CD4-positive, alpha-beta T cell (primary cell): Measurements from ENCODE around the gene RRP1B. TPM values are rescaled to one million over a fixed set of nuclear protein-coding genes. Genes with fewer than 3 reads are reported as not detected.
A peak's percentile ranks its signal among the peaks of the same experiment; 100 is the strongest.

Experiments used
- ATAC-seq: fragments of 200-7000 bp; cut with Tn5 transposase; one replicate; pipeline ENCODE4 v1.10.0; 2022; ENCODE audit warnings: mild to moderate bottlenecking; ENCODE audit not compliant: poor library complexity
- CTCF ChIA-PET: fragments of 350-600 bp; sonication (Branson Sonifier 250); formaldehyde crosslinking; loops from one replicate; lab custom pipeline; 2021; ENCODE audit warnings: antibody characterized with exemption, inconsistent platforms; lab: Charles Lee
- POLR2A ChIA-PET: fragments of 350-600 bp; sonication (Branson Sonifier 250); formaldehyde crosslinking; loops from one replicate; lab custom pipeline; 2021; ENCODE audit warnings: antibody characterized with exemption, inconsistent platforms; lab: Charles Lee
- DNase-seq, 14 experiments: peaks; one replicate each; pipeline ENCODE4 v3.0.0-alpha.2; 2013 to 2020; ENCODE audit warnings: mixed read lengths in 2 of 14
- H3K27ac ChIP-seq, 2 donors: one replicate each; pipeline versions ENCODE4 v1.5.1 to v1.7.0; 2013; ENCODE audit warnings: low read length in 2 of 2, low read depth in 1 of 2, mild to moderate bottlenecking in 1 of 2
- H3K27me3 ChIP-seq, 2 experiments: 1 replicate in 1 of 2; 2 replicates in 1 of 2; pipeline versions ENCODE4 v1.6.1 to v1.7.0; 2013; ENCODE audit warnings: low read length in 2 of 2, control low read depth in 1 of 2, mild to moderate bottlenecking in 1 of 2, moderate library complexity in 1 of 2; ENCODE audit not compliant: insufficient read depth in 2 of 2, control insufficient read depth in 1 of 2
- H3K36me3 ChIP-seq: one replicate; pipeline ENCODE4 v1.6.1; 2013; ENCODE audit warnings: low read length, control low read depth; ENCODE audit not compliant: insufficient read depth
- H3K4me1 ChIP-seq: one replicate; pipeline ENCODE4 v1.6.1; 2013; ENCODE audit warnings: low read length, control low read depth; ENCODE audit not compliant: insufficient read depth
- H3K4me3 ChIP-seq: one replicate; pipeline ENCODE4 v1.5.1; 2013; ENCODE audit warnings: mild to moderate bottlenecking, low read length, moderate library complexity
- H3K9me3 ChIP-seq, 2 experiments: 1 replicate in 1 of 2; 2 replicates in 1 of 2; pipeline versions ENCODE4 v1.6.1 to v1.7.0; 2013; ENCODE audit warnings: low read length in 2 of 2, mild to moderate bottlenecking in 2 of 2, control low read depth in 1 of 2, moderate library complexity in 1 of 2; ENCODE audit not compliant: control insufficient read depth in 1 of 2, insufficient read depth in 1 of 2
- H3K27ac Mint-ChIP-seq: one replicate; pipeline ENCODE4 v1.8.0; 2020; ENCODE audit warnings: mixed read lengths
- H3K27me3 Mint-ChIP-seq: one replicate; pipeline ENCODE4 v1.8.0; 2021; ENCODE audit warnings: mixed read lengths
- H3K36me3 Mint-ChIP-seq: one replicate; pipeline ENCODE4 v1.8.0; 2021; ENCODE audit warnings: low read depth, mixed read lengths
- H3K4me1 Mint-ChIP-seq: one replicate; pipeline ENCODE4 v1.8.0; 2021; ENCODE audit warnings: low read depth, mixed read lengths
- H3K4me3 Mint-ChIP-seq: one replicate; pipeline ENCODE4 v1.8.0; 2020; ENCODE audit warnings: mild to moderate bottlenecking, mixed read lengths
- H3K9me3 Mint-ChIP-seq: one replicate; pipeline ENCODE4 v1.8.0; 2020; ENCODE audit warnings: mixed read lengths
- intact Hi-C, 2 experiments: fragments of 100-400 bp; cut with DNase I in 1 of 2; cut with micrococcal nuclease in 1 of 2; formaldehyde crosslinking; loops; one replicate each; pipeline versions ENCODE4 v1.15.1 to v1.9.0; 2023 to 2025; cut with DNase I, micrococcal nuclease
- total RNA-seq, 174 experiments: library from RNA in 2 of 174; stranded (reverse) in 2 of 174; gene quantifications; one replicate each; pipeline ENCODE4 v1.2.3 and lab custom pipeline; 2021 to 2026
- TF ChIP-seq, protein P1 (sequence below): fragments of 200-600 bp; IDR thresholded peaks from one replicate; pipeline ENCODE4 v1.8.0; 2022; ENCODE audit warnings: antibody characterized with exemption, mild to moderate bottlenecking

RRP1B gene
- total RNA-seq, 2 experiments from 2014 or later = 18.6 to 19.2 TPM

DNA sequence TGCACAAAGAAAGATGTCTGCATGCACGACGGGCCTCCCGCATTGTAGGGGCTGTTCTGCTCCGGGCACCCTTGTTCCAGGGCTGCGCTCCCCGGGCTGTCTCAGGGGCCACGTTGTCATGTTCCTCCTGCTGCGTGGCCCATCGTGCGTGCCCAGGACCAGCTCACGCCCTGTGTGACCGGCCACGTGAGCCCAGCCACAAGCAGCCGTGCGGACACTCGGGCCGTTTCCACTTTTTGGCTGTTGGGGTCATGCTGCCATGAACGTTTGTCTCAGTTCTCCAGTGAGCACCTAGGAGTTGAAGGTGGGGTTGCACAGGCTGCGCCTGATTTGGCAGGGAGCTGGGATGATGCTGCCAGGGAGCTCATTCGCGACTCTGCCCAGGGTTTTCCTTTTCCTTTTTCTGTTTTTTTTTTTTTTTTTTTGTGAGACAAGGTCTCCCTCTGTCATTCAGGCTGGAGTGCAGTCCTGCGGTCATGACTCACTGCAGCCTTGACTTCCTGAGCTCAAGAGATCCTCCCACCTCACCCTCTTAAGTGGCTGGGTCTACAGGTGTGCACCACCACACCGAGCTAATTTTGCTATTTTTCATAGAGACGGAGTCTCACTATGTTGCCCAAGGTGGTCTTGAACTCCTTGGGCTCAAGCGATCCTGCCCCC lies 77.0 kb downstream of the RRP1B start:
- Mint-ChIP-seq H3K4me1 (peaks cover 34% of the 10 kb centered on the region), H3K27me3 (no peaks in the 10 kb centered on the region), H3K27ac (no peak overlapping the region), H3K36me3 (peaks cover 28% of the 10 kb centered on the region), H3K4me3 (no peak overlapping the region), H3K9me3 (no peaks in the 10 kb centered on the region)
- CTCF ChIA-PET = no interaction called here
- Histone ChIP-seq H3K27ac (no peak overlapping the region), H3K4me1 (peaks cover 43% of the 10 kb centered on the region), H3K4me3 (no peak overlapping the region), H3K36me3 (peaks cover 4% of the 10 kb centered on the region), H3K9me3 (peaks cover 0 to 4% of the 10 kb centered on the region in 2 experiments), H3K27me3 (no peaks in the 10 kb centered on the region)
- intact Hi-C loops = no loop called here
- ATAC-seq (no peak), DNase-seq (no peak)
- POLR2A ChIA-PET = interaction anchor here (0.6 kb wide), 1 partner anchor 199 kb away, joined by 3 read pairs; no protein-coding TSS in a partner anchor
- TF ChIP-seq, protein P1, sequence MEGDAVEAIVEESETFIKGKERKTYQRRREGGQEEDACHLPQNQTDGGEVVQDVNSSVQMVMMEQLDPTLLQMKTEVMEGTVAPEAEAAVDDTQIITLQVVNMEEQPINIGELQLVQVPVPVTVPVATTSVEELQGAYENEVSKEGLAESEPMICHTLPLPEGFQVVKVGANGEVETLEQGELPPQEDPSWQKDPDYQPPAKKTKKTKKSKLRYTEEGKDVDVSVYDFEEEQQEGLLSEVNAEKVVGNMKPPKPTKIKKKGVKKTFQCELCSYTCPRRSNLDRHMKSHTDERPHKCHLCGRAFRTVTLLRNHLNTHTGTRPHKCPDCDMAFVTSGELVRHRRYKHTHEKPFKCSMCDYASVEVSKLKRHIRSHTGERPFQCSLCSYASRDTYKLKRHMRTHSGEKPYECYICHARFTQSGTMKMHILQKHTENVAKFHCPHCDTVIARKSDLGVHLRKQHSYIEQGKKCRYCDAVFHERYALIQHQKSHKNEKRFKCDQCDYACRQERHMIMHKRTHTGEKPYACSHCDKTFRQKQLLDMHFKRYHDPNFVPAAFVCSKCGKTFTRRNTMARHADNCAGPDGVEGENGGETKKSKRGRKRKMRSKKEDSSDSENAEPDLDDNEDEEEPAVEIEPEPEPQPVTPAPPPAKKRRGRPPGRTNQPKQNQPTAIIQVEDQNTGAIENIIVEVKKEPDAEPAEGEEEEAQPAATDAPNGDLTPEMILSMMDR = no peak

DNA sequence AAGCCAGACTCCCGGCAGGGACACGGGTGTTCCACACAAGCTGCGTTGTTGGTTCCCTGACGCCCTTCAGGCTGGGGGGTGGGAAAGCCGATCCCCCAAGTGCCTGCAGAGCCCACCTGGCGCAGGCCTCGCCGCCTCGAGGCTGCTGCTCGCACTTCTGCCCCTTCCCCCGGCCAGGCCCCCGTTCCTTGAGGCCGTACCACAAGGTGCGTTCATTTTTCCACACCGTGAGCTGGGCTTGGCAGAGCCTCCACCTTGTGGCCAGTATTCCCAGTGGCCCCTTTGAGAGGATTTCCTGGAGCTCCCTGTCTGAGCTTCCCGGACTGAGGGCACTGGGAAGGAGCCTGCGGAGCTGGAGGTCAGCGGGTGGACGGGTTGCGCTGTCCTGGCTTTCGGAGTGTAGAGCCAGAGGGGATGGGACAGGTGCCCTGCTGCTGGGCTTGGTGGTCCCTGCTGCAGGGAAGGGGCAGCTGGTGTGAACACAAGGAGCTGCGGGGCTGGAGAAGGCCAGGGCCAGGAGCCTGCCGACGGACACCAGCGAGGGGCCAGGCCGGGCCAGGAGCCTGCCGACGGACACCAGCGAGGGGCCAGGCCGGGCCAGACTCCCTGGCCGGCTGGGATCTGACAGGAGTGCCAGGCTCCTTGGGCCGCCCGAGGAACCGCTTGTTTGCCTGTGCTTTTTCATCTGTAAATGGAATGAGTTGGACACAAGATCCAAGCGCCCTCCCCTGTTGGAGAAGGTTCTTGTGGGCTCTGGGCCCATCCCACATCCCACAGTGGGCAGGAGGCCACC lies 78.0 kb downstream of the RRP1B start:
- Histone ChIP-seq H3K9me3 (peaks cover 0 to 4% of the 10 kb centered on the region in 2 experiments), H3K27me3 (no peaks in the 10 kb centered on the region), H3K36me3 (peaks cover 14% of the 10 kb centered on the region), H3K4me3 (no peak overlapping the region), H3K27ac (no peak overlapping the region), H3K4me1 (peaks cover 33% of the 10 kb centered on the region)
- H3K27ac Mint-ChIP-seq = no peak overlapping the region
- no peaks in the 10 kb centered on the region for H3K9me3 Mint-ChIP-seq
- H3K4me1 Mint-ChIP-seq = peaks cover 29% of the 10 kb centered on the region
- H3K4me3 Mint-ChIP-seq = no peak overlapping the region
- ATAC-seq (no peak), DNase-seq (no peak)
- POLR2A ChIA-PET = no interaction called here
- peaks cover 28% of the 10 kb centered on the region for H3K36me3 Mint-ChIP-seq
- intact Hi-C loops = no loop called here
- TF ChIP-seq, protein P1 = no peak
- H3K27me3 Mint-ChIP-seq = no peaks in the 10 kb centered on the region
- CTCF ChIA-PET = no interaction called here

DNA sequence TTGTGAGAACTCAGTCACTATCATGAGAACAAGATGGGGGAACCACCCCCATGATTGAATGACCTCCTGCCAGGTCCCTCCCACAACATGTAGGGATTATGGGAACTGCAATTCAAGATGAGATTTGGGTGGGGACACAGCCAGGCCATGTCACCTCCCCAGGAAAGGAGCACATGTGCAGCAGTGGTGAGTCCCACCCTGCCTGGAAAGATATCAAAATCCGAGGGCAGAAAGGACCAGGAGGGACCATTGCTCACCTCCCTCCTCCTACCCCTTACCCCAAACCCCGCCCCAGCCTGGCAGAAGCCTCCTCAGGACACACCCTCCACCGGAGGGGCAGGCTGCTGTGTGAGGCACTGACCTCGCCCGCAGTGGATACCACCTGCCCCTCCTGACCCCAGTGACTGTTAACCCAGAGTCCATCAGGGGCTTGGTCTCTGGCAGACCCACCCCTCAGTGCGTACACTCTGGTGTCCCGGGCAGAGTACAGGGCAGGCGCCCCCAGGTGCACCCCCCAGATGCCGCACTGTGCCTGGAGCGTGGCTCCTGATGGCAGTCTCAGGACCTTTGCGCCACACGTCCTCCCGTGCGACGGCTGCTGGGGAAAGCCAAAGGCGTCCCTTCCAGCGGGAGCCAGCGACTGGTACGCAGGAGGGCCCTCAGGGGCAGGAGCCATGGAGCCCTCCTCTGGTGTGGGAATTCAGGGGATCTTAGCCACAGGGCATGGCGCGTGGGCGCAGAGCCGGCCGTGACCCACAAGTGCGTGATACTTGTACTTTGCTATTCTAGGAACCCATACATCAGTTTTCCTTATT lies 80.5 kb downstream of the RRP1B start:
- H3K36me3 Mint-ChIP-seq = peaks cover 34% of the 10 kb centered on the region
- H3K9me3 Mint-ChIP-seq = no peaks in the 10 kb centered on the region
- H3K27ac ChIP-seq = no peak overlapping the region
- H3K9me3 ChIP-seq = peaks cover 0 to 4% of the 10 kb centered on the region in 2 experiments
- intact Hi-C loops = loop anchor here in 1 of 2 experiments (10.0 kb wide), 1 partner anchor 55 kb away; no protein-coding TSS in a partner anchor
- peaks cover 31% of the 10 kb centered on the region for H3K36me3 ChIP-seq
- TF ChIP-seq, protein P1 = no peak
- H3K4me3 Mint-ChIP-seq = no peak overlapping the region
- no peak overlapping the region for H3K4me3 ChIP-seq
- H3K27ac Mint-ChIP-seq = peak overlapping the region; percentile 83
- peaks cover 12% of the 10 kb centered on the region for H3K4me1 Mint-ChIP-seq
- ChIA-PET POLR2A (no interaction called here), CTCF (no interaction called here)
- H3K27me3 Mint-ChIP-seq = no peaks in the 10 kb centered on the region
- no peaks in the 10 kb centered on the region for H3K27me3 ChIP-seq
- H3K4me1 ChIP-seq = peaks cover 10% of the 10 kb centered on the region
- ATAC-seq = peak; percentile 21
- peak in 1 of 14 experiments; percentile 37 for DNase-seq
